ENCODE data around the gene GNS. TPM values are rescaled to one million over a fixed set of nuclear protein-coding genes. Genes with fewer than 3 reads are reported as not detected.

The GNS gene
- total and polyA plus RNA-seq, 2 donors (not counting 3 experiments of a cell fraction or from before 2014, with no cell fraction given), result 107 to 142 TPM

GRCh38 chr12:64742416-64742815 is 16.8 kb downstream of the GNS start:
- TF ChIP-seq CTCF (IDR thresholded peaks at IDR 0.05; ENCODE audit: extremely low read depth in 1 of 2, insufficient read depth in 1 of 2, low read depth in 1 of 2, low read length in 2 of 2) (no peak), POLR2AphosphoS5 (IDR thresholded peaks at IDR 0.05; ENCODE audit: insufficient read depth, low read depth, low read length) (no peak), JUN (IDR thresholded peaks at IDR 0.05; ENCODE audit: borderline replicate concordance, insufficient read depth, insufficient read length, low read depth) (no peak), FOS (IDR thresholded peaks at IDR 0.05; ENCODE audit: borderline replicate concordance, insufficient read depth, low read length) (no peak), EZH2 (IDR thresholded peaks at IDR 0.05; ENCODE audit: borderline replicate concordance, low read depth, low read length, severe bottlenecking) (no peak), GATA2 (IDR thresholded peaks at IDR 0.05; ENCODE audit: insufficient read depth, insufficient read length, low read depth, low read length) (no peak), MYC (IDR thresholded peaks at IDR 0.05; ENCODE audit: low read depth, low read length) (no peak), MAX (IDR thresholded peaks at IDR 0.05; ENCODE audit: insufficient read depth, insufficient read length) (no peak), POLR2A (IDR thresholded peaks at IDR 0.05; ENCODE audit: low read depth, low read length) (no peak)
- no TSS peak for BruUV-seq (replicated peaks)
- POLR2A ChIA-PET, result no interaction called here

More at GRCh38 chr12:64742416-64742815, 16.8 kb downstream of the GNS start:
- Histone ChIP-seq H3K36me3 (ENCODE audit: control insufficient read depth in 2 of 2, extremely low read depth in 1 of 2, insufficient read depth in 2 of 2, low read length in 2 of 2) (peaks cover 18 to 28% of the 10 kb centered on the region in 2 experiments), H3K79me2 (ENCODE audit: control insufficient read depth, insufficient read depth, low read length) (peaks cover 5% of the 10 kb centered on the region), H3K4me1 (ENCODE audit: control insufficient read depth, extremely low read depth, insufficient read depth, low read length) (peaks cover 32% of the 10 kb centered on the region), H3K4me2 (ENCODE audit: insufficient read depth, low read length) (no peak overlapping the region), H3K9me1 (replicated peaks; ENCODE audit: control insufficient read depth, extremely low read depth, insufficient read depth, low read length) (no peaks in the 10 kb centered on the region), H3K27me3 (ENCODE audit: control insufficient read depth in 2 of 2, insufficient read depth in 2 of 2, low read length in 2 of 2) (no peaks in the 10 kb centered on the region), H3K4me3 (replicated peaks in 1 of 3; ENCODE audit: insufficient read depth in 1 of 3, low read depth in 1 of 3, low read length in 3 of 3) (no peak overlapping the region), H4K20me1 (replicated peaks; ENCODE audit: control insufficient read depth, extremely low read depth, insufficient read depth, low read length) (no peaks in the 10 kb centered on the region), H2AFZ (ENCODE audit: low read depth, low read length) (no peak overlapping the region), H3K27ac (ENCODE audit: insufficient read depth, low read depth, low read length) (no peak overlapping the region), H3K9me3 (replicated peaks; ENCODE audit: control insufficient read depth, insufficient read depth, low read length) (no peaks in the 10 kb centered on the region), H3K9ac (replicated peaks; ENCODE audit: extremely low read depth, insufficient read depth, low read length) (no peak overlapping the region)
- no peak for DNase-seq (ENCODE audit: low read depth, low spot score)
- CTCF ChIA-PET, result no interaction called here
- no peak for FAIRE-seq
- dilution Hi-C loops (cut with MboI; ENCODE audit: extremely low pct_ligation_motif_present, low sequenced_read_pairs) (no loop called here), intact Hi-C loops (cut with micrococcal nuclease) (no loop called here)

Data from endothelial cell of umbilical vein (primary cell).